HEK293T (cell line): ENCODE data around the gene HDAC9.

Source experiments
- CTCF ChIA-PET: fragments of 350-600 bp; formaldehyde crosslinking; extraction: SDS; loops from one replicate; lab custom pipeline; 2021; ENCODE audit warnings: antibody characterized with exemption, inconsistent platforms; lab: Yijun Ruan, JAX
- POLR2A ChIA-PET: fragments of 350-600 bp; formaldehyde crosslinking; extraction: SDS; loops from one replicate; lab custom pipeline; 2020; ENCODE audit warnings: antibody characterized with exemption, inconsistent platforms; lab: Yijun Ruan, JAX
- DNase-seq: peaks from one replicate; pipeline ENCODE4 v3.0.0; 2012; ENCODE audit warnings: mixed read lengths; ENCODE audit errors: extremely low spot score
- ARNT ChIP-seq: fragments of 450-650 bp; IDR thresholded peaks from 2 replicates; pipeline ENCODE4 v1.6.1; 2017; ENCODE audit warnings: mild to moderate bottlenecking
- BHLHE40 ChIP-seq: fragments of 450-650 bp; IDR thresholded peaks from 2 replicates; pipeline ENCODE4 v1.6.1; 2016; ENCODE audit warnings: mild to moderate bottlenecking, moderate library complexity, borderline replicate concordance
- CTBP1 ChIP-seq: fragments of 450-650 bp; IDR thresholded peaks from 2 replicates; pipeline ENCODE4 v1.6.1; 2016; ENCODE audit warnings: borderline replicate concordance
- ELF4 ChIP-seq: fragments of 450-650 bp; IDR thresholded peaks from 2 replicates; pipeline ENCODE4 v1.6.1; 2017; ENCODE audit warnings: antibody characterized with exemption
- FOXA1 ChIP-seq: fragments of 450-650 bp; IDR thresholded peaks from 2 replicates; pipeline ENCODE4 v1.6.1; 2016; ENCODE audit warnings: mild to moderate bottlenecking
- FOXK2 ChIP-seq: fragments of 450-650 bp; IDR thresholded peaks from 2 replicates; pipeline ENCODE4 v1.6.1; 2016; ENCODE audit warnings: mild to moderate bottlenecking
- FOXM1 ChIP-seq: fragments of 450-650 bp; IDR thresholded peaks from 2 replicates; pipeline ENCODE4 v1.6.1; 2017; ENCODE audit warnings: mild to moderate bottlenecking, borderline replicate concordance
- HDGF ChIP-seq: fragments of 450-650 bp; IDR thresholded peaks from 2 replicates; pipeline ENCODE4 v1.6.1; 2017; ENCODE audit warnings: antibody characterized with exemption, borderline replicate concordance
- L3MBTL2 ChIP-seq: fragments of 450-650 bp; conservative IDR thresholded peaks from 2 replicates; pipeline ENCODE4 v1.6.1; 2016; ENCODE audit warnings: mild to moderate bottlenecking
- LEF1 ChIP-seq: fragments of 450-650 bp; IDR thresholded peaks from 2 replicates; pipeline ENCODE4 v1.6.1; 2017; ENCODE audit warnings: mild to moderate bottlenecking, borderline replicate concordance
- NFRKB ChIP-seq: fragments of 450-650 bp; IDR thresholded peaks from 2 replicates; pipeline ENCODE4 v1.6.1; 2016; ENCODE audit warnings: mild to moderate bottlenecking, moderate library complexity
- PKNOX1 ChIP-seq: fragments of 450-650 bp; IDR thresholded peaks from 2 replicates; pipeline ENCODE4 v1.6.1; 2016
- SP1 ChIP-seq: fragments of 450-650 bp; IDR thresholded peaks from 2 replicates; pipeline ENCODE4 v1.6.1; 2017
- SUZ12 ChIP-seq: fragments of 450-650 bp; IDR thresholded peaks from 2 replicates; pipeline ENCODE4 v1.6.1; 2016; ENCODE audit warnings: mild to moderate bottlenecking
- TARDBP ChIP-seq: fragments of 450-650 bp; IDR thresholded peaks from 2 replicates; pipeline ENCODE4 v1.6.1; 2016
- ZNF384 ChIP-seq: fragments of 450-650 bp; IDR thresholded peaks from 2 replicates; pipeline ENCODE4 v1.6.1; 2016

Gene HDAC9

GRCh38 chr7:18570890-18571478 lies 75.4 kb downstream of the HDAC9 start:
- CTCF ChIA-PET = interaction anchor here (1.0 to 1.3 kb wide), 2 partner anchors 213 to 218 kb away, joined by 3 read pairs; no protein-coding TSS in a partner anchor
- no peak for TF ChIP-seq PKNOX1
- TF ChIP-seq TARDBP = no peak
- no peak for TF ChIP-seq FOXM1
- no peak for TF ChIP-seq SUZ12
- TF ChIP-seq BHLHE40 = no peak
- DNase-seq = no peak
- POLR2A ChIA-PET = no interaction called here

GRCh38 chr7:18572154-18572553 lies 76.6 kb downstream of the HDAC9 start:
- no peak for DNase-seq
- ChIA-PET CTCF (interaction anchor here (0.7 to 1.3 kb wide), 4 partner anchors 178 to 1276 kb away, joined by 3 to 4 read pairs (median 3); no protein-coding TSS in a partner anchor), POLR2A (no interaction called here)
- TF ChIP-seq BHLHE40 = no peak
- no peak for TF ChIP-seq FOXA1
- TF ChIP-seq CTBP1 = no peak
- TF ChIP-seq SUZ12 = no peak
- no peak for TF ChIP-seq NFRKB
- no peak for TF ChIP-seq FOXK2
- no peak for TF ChIP-seq TARDBP
- no peak for TF ChIP-seq ELF4
- TF ChIP-seq SP1 = no peak
- TF ChIP-seq FOXM1 = no peak
- TF ChIP-seq LEF1 = no peak
- TF ChIP-seq ZNF384 = no peak
- no peak for TF ChIP-seq HDGF
- no peak for TF ChIP-seq L3MBTL2
- no peak for TF ChIP-seq ARNT
- TF ChIP-seq PKNOX1 = no peak

- no peak for DNase-seq
- ChIA-PET POLR2A (no interaction called here), CTCF (interaction anchor here (1.2 kb wide), 1 partner anchor 221 kb away, joined by 3 read pairs; no protein-coding TSS in a partner anchor)
- no peak for TF ChIP-seq PKNOX1
- TF ChIP-seq HDGF = no peak
- no peak for TF ChIP-seq CTBP1
- TF ChIP-seq NFRKB = no peak
- no peak for TF ChIP-seq LEF1
- no peak for TF ChIP-seq SP1
- no peak for TF ChIP-seq BHLHE40
- no peak for TF ChIP-seq ARNT
- TF ChIP-seq TARDBP = no peak
- TF ChIP-seq SUZ12 = no peak
- TF ChIP-seq FOXA1 = no peak
- TF ChIP-seq ZNF384 = no peak
- TF ChIP-seq ELF4 = no peak
These were observed 77.3 kb downstream of the HDAC9 start for GRCh38 chr7:18572885-18573284.

GRCh38 chr7:18573410-18574234 lies 78.1 kb downstream of the HDAC9 start:
- TF ChIP-seq PKNOX1 (no peak), HDGF (no peak), ELF4 (no peak), ZNF384 (no peak), BHLHE40 (no peak), ARNT (no peak), FOXM1 (no peak), SUZ12 (no peak), NFRKB (no peak), FOXA1 (no peak), TARDBP (no peak), LEF1 (no peak), FOXK2 (no peak), SP1 (no peak), CTBP1 (no peak), L3MBTL2 (no peak)
- CTCF ChIA-PET = no interaction called here
- DNase-seq = no peak
- POLR2A ChIA-PET = no interaction called here

- DNase-seq = no peak
- POLR2A ChIA-PET = no interaction called here
- TF ChIP-seq ELF4 (no peak), LEF1 (no peak), PKNOX1 (no peak), HDGF (no peak), BHLHE40 (no peak), ZNF384 (no peak)
- CTCF ChIA-PET = interaction anchor here (1.1 kb wide), 1 partner anchor 222 kb away, joined by 4 read pairs; no protein-coding TSS in a partner anchor
These were observed 78.6 kb downstream of the HDAC9 start for GRCh38 chr7:18574235-18574540.
